ENCODE data around the gene ACTA2.
"Not testable (repeated sequence)": the region's sequence is repeated elsewhere in the genome, so short reads cannot be mapped to it uniquely, and the experiment has no call there.

ACTA2 gene

DNA sequence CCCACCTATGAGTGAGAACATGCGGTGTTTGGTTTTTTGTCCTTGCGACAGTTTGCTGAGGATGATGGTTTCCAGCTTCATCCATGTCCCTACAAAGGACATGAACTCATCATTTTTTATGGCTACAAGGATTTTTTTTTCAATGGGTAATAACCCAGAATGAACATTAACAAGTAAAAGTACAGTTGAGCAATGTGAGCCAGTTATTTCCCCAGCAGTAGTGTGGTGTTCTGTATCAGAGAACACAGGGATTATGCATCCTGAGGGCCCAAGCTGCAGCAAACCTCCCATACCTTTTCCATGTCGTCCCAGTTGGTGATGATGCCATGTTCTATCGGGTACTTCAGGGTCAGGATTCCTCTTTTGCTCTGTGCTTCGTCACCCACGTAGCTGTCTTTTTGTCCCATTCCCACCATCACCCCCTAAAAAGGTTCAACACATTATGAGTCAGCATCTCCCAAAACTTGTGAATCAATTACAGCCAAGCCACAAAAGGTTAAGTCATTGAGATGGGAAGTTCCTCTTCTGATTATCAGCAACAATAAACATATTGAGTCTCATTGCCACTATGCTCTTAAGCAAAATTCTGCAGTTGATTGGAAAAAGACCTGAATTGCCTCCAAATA lies 5.5 kb downstream of the ACTA2 start:
- DNase-seq = no peak

GRCh38 chr10:88946200-88946599 lies 6.4 kb downstream of the ACTA2 start:
- no peak for DNase-seq

DNA sequence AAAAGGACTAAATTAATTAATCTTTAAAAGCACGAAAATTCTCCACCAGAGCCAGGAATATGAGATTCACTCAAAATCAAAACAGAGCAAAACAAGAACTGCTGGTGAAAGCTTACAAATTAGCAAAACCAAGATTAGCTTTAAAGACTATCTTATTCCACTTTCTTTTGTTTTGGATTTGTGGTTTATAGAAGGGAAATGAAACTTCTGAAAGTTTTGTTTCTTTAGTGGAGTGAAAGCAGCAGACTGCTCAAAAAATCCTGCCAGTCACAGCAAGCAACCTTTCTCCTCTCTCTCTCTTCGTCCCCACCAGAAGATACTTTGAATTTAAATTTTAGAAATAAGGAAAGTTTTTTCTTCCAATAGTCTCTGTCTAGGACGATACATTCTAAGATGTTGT lies 7.8 kb downstream of the ACTA2 start:
- DNase-seq = no peak

GRCh38 chr10:88943778-88944177 lies 8.8 kb downstream of the ACTA2 start:
- no peak for DNase-seq

GRCh38 chr10:88941026-88941425 lies 11.5 kb downstream of the ACTA2 start:
- DNase-seq = no peak

- DNase-seq = no peak
These were observed 13.6 kb downstream of the ACTA2 start for GRCh38 chr10:88938938-88939337.

GRCh38 chr10:88938039-88938438 lies 14.5 kb downstream of the ACTA2 start:
- DNase-seq = no peak

DNA sequence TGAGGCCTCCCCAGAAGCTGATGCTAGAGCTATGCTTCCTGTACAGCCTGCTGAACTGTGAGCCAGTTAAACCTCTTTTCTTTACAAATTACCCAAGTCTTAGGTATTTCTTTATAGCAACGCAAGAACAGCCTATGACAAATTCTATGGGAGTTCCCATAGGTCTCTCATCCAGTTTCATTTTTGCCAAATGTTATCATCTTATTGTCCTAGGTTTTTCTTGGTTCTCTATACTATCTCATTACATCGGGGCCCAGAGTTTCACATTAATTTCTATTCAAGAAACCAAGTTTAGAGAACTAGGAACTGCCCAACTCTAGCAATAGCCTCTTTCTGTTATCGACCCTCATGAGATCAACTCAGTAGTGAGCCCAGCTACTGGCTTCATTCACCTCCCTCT lies 15.9 kb downstream of the ACTA2 start:
- DNase-seq = no peak

- peak; percentile 55 for DNase-seq
These were observed 17.5 kb downstream of the ACTA2 start for GRCh38 chr10:88934900-88935672.

DNA sequence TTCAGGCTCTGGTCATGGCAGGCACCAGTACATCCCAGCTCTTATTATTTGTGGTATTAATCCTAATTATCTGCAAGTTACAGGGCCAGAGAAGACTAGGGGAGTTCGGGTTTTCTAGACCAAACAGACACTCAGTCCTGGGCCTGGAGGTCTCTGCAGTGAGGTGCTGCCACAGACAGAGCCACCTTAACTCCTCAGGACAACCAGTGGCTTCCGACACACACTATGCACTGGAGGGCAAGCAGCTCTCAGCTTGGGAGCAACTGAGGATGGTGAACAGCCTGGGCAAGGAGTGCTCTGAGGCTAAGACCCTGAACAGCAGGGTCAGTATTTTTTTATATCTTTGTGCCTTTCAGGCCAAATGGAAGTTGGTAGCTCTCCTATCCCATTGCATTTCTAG lies 19.0 kb downstream of the ACTA2 start:
- DNase-seq = no peak

- peak; percentile 7 for DNase-seq
These were observed 19.9 kb downstream of the ACTA2 start for GRCh38 chr10:88932539-88933256.

DNA sequence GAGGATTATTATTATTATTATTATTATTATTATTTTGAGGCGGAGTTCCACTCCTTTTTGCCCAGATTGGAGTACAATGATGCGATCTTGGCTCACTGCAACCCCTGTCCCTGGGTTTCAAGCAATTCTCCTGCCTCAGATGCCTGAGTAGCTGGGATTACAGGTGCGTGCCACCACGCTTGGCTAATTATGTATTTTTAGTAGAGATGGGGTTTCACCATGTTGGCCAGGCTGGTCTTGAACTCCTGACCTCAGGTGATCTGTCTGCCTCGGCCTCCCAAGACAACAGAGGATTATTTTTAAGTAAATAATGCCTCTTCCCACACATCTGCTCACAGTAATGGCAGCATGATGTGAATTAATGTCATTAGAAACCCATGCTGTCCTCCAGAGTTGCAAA lies 20.5 kb downstream of the ACTA2 start:
- DNase-seq = not testable (repeated sequence)

GRCh38 chr10:88931548-88931947 lies 21.0 kb downstream of the ACTA2 start:
- DNase-seq = no peak

- DNase-seq = no peak
These were observed 24.3 kb downstream of the ACTA2 start for GRCh38 chr10:88928254-88928653.

GRCh38 chr10:88927416-88927690 lies 25.2 kb downstream of the ACTA2 start:
- DNase-seq = no peak

DNA sequence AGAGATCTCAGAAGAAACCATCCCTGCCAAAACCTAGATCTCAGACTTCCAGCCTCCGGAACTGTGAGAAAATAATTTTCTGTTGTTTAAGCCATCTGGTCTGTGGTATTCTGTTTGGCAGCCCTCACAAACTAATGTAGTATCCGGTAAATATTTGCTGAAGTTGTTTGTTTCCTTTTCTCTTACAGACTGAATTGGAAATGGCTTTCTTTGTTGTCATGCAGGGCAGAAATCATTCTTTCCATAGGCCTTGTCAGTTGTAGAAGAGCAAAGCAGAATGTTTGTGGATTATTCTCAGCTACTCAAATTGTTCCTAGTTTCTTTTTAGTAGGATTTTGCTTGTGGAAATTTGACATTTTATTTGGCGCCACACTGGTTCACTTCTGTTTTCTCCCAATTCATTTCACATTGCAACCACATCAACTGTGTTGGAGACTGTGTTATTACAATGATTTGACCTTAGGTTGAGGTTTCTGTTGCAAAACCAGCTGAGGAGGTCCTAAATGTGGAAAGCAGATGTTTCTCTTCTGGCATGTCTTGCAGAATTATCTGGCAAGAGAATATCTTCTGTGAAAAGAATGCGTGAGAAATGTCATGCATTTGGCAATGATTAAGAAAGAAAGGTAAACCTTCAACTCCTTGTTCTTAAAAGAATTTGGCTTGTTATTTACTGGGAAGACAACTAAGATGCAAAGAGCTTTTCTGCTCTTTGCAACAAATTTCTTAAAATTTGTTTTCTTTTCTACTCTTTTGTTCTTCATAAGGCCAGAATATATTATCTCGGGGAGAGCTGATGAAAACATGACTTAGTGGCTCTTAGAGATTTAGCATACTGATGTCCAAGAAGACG lies 25.8 kb downstream of the ACTA2 start:
- no peak for DNase-seq

DNA sequence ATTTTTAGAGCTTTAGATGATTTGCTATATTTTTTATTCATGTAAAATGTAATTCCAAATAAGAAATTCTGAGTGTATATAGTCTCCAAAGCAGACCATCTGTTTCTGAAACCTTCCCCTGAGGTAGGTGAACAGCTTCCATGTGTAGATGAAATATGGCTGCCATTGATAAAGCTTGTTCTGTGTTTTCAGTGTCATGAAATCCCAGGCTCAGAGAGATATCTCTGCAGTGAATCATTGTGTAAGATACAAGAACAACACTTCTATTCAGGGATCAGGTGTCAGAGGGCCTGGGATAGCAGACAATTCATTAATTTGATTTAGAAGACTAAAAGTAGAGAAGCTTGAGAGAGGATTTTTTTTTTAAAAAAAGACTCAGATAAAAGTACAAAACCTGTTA lies 29.1 kb downstream of the ACTA2 start:
- DNase-seq = no peak

DNA sequence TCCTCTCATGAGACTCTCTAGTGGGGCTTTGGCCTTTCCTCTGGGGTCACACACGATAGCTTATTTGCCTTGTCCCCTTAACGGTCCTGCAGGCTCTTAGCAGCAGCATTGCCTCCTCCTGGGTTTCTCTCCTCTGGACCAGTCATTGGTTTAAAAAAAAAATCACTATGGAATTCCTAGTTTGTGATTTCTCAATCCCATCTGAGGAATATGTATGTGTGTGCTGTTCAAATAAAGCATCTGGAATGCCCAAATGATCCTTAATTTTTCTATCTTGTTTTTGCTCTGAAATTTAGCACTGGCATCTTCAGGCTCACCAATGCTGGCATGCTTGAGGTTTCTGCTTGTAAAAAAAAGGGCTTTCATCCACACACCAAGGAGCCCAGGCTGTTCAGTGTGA lies 30.5 kb downstream of the ACTA2 start:
- no peak for DNase-seq

- no peak for DNase-seq
These were observed 31.5 kb downstream of the ACTA2 start for GRCh38 chr10:88920986-88921593.

DNA sequence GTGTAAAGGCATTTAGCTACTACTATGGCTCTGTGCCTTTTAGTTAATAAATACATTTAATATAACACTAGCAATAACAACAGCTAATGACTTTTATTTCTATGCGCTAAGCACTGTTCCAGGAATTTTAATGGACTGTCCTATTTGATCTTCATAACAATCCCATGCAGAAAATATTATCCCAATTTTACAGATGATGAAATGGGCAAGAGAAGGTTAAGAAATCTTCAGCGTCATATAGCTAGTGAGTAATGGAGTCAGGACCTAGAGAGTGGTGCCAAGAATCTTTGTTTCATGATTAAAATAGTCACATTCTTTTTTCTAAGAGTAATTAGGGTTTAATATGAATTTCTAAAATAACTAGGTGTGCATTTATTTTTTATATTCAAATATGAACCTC lies 32.4 kb downstream of the ACTA2 start:
- DNase-seq = no peak

GRCh38 chr10:88919041-88919440 lies 33.5 kb downstream of the ACTA2 start:
- DNase-seq = no peak

GRCh38 chr10:88918191-88918905 lies 34.2 kb downstream of the ACTA2 start:
- no peak for DNase-seq
